A549 (cell line): ENCODE data around the gene KCTD19.

Experiments
- BCL3 ChIP-seq: fragments of >200 bp; sonication (Bioruptor Twin); formaldehyde crosslinking; IDR thresholded peaks from 3 replicates; pipeline ENCODE4 v1.6.1; 2016
- CHD2 ChIP-seq: fragments of 150-350 bp; IDR thresholded peaks from 2 replicates; pipeline ENCODE4 v1.6.1; 2014; ENCODE audit warnings: low read length; ENCODE audit not compliant: partially characterized antibody
- CTCF ChIP-seq: fragments of >200 bp; sonication (Bioruptor Twin); formaldehyde crosslinking; IDR thresholded peaks from 3 replicates; pipeline ENCODE4 v1.5.1; 2016
- HOXA7 ChIP-seq: fragments of 250-450 bp; sonication (Bioruptor Pico); IDR thresholded peaks from 2 replicates; pipeline ENCODE4 v1.5.0; 2020; ENCODE audit warnings: mild to moderate bottlenecking, moderate library complexity
- JUN ChIP-seq, 2 experiments: fragments of >200 bp; sonication (Bioruptor Twin); formaldehyde crosslinking; IDR thresholded peaks; 2 replicates in 1 of 2; 3 replicates in 1 of 2; pipeline ENCODE4 v1.6.1; 2016 to 2017
- JUNB ChIP-seq: fragments of >200 bp; sonication (Bioruptor Twin); formaldehyde crosslinking; IDR thresholded peaks from 2 replicates; pipeline ENCODE4 v1.6.1; 2016
- MAFK ChIP-seq: fragments of 450-650 bp; IDR thresholded peaks from 2 replicates; pipeline ENCODE4 v1.6.1; 2014; ENCODE audit not compliant: partially characterized antibody
- NR3C1 ChIP-seq: fragments of >200 bp; sonication (Bioruptor Twin); formaldehyde crosslinking; IDR thresholded peaks from 3 replicates; pipeline ENCODE4 v1.6.1; 2017
- POLR2A ChIP-seq: IDR thresholded peaks from 2 replicates; pipeline ENCODE4 v1.6.1; 2012; ENCODE audit warnings: mild to moderate bottlenecking, low read length
- POLR2AphosphoS2 ChIP-seq: conservative IDR thresholded peaks from 2 replicates; pipeline ENCODE4 v1.6.1; 2012; ENCODE audit warnings: low read length, improper control_type of control experiment, inconsistent platforms
- REST ChIP-seq: fragments of 200-600 bp; sonication (generic); IDR thresholded peaks from 2 replicates; pipeline ENCODE4 v1.6.1; 2016; ENCODE audit warnings: antibody characterized with exemption, mild to moderate bottlenecking, moderate library complexity
- TFCP2L1 ChIP-seq: fragments of 250-450 bp; sonication (Bioruptor Pico); IDR thresholded peaks from 2 replicates; pipeline ENCODE4 v1.5.0; 2021; ENCODE audit warnings: mild to moderate bottlenecking
- USF2 ChIP-seq: fragments of 450-650 bp; IDR thresholded peaks from 2 replicates; pipeline ENCODE4 v1.6.1; 2014; ENCODE audit warnings: antibody characterized with exemption

GRCh38 chr16:67305216-67306071 is 21.1 kb downstream of the KCTD19 start:
- no peak for TF ChIP-seq TFCP2L1
- no peak for TF ChIP-seq MAFK
- no peak for TF ChIP-seq REST
- TF ChIP-seq NR3C1, result no peak
- no peak for TF ChIP-seq JUN (IDR thresholded peaks at IDR 0.05)
- no peak for TF ChIP-seq USF2
- TF ChIP-seq CTCF, result no peak; the same call in 2 of the 3 replicates
- TF ChIP-seq POLR2AphosphoS2, result no peak
- TF ChIP-seq HOXA7 (CRISPR knock-in tag), result no peak
- TF ChIP-seq JUNB, result no peak
- TF ChIP-seq CHD2, result no peak
- TF ChIP-seq POLR2A, result no peak
- no peak for TF ChIP-seq BCL3
